Activated T-helper 1 cell treated with anti-CD3 and anti-CD28 coated beads, Interleukin-12 subunit alpha, Interleukin-12 subunit beta, Interleukin-2, Interleukin-4 antibody, amounts not matched to agents 30 ng/mL and 10 ng/mL and 1 ng/mL, durations not matched to agents 14 hours and 24 hours and 36 hours (primary cell): Measurements from ENCODE around the gene CDPF1. TPM values are rescaled to one million over a fixed set of nuclear protein-coding genes. Genes with fewer than 3 reads are reported as not detected.
A peak's percentile ranks its signal among the peaks of the same experiment; 100 is the strongest.
"Not testable (repeated sequence)": the region's sequence is repeated elsewhere in the genome, so short reads cannot be mapped to it uniquely, and the experiment has no call there.

Experiments
- DNase-seq: peaks from one replicate; pipeline ENCODE4 v3.0.0; 2021; ENCODE audit warnings: low spot score
- H3K27ac Mint-ChIP-seq: one replicate; pipeline ENCODE4 v1.8.0; 2021; ENCODE audit warnings: mild to moderate bottlenecking, mixed read lengths
- H3K27me3 Mint-ChIP-seq: one replicate; pipeline ENCODE4 v1.8.0; 2022; ENCODE audit warnings: mild to moderate bottlenecking, moderate library complexity, mixed read lengths; ENCODE audit not compliant: insufficient read depth
- H3K36me3 Mint-ChIP-seq: one replicate; pipeline ENCODE4 v1.8.0; 2021; ENCODE audit warnings: low read depth, mixed read lengths
- H3K4me1 Mint-ChIP-seq: one replicate; pipeline ENCODE4 v1.8.0; 2021; ENCODE audit warnings: low read depth, mixed read lengths
- H3K4me3 Mint-ChIP-seq: one replicate; pipeline ENCODE4 v1.8.0; 2021; ENCODE audit warnings: mild to moderate bottlenecking, moderate library complexity, mixed read lengths
- H3K9me3 Mint-ChIP-seq: one replicate; pipeline ENCODE4 v1.8.0; 2021; ENCODE audit warnings: mixed read lengths
- intact Hi-C: fragments of 100-400 bp; cut with micrococcal nuclease; formaldehyde crosslinking; loops from one replicate; pipeline ENCODE4 v1.15.1; 2024
- total RNA-seq: library from RNA; stranded (reverse); gene quantifications from 2 replicates; pipeline ENCODE4 v1.2.3, GENCODE V29; 2022

CDPF1 gene
- total RNA-seq, 1 donor from 2014 or later, result 9.5 TPM

DNA sequence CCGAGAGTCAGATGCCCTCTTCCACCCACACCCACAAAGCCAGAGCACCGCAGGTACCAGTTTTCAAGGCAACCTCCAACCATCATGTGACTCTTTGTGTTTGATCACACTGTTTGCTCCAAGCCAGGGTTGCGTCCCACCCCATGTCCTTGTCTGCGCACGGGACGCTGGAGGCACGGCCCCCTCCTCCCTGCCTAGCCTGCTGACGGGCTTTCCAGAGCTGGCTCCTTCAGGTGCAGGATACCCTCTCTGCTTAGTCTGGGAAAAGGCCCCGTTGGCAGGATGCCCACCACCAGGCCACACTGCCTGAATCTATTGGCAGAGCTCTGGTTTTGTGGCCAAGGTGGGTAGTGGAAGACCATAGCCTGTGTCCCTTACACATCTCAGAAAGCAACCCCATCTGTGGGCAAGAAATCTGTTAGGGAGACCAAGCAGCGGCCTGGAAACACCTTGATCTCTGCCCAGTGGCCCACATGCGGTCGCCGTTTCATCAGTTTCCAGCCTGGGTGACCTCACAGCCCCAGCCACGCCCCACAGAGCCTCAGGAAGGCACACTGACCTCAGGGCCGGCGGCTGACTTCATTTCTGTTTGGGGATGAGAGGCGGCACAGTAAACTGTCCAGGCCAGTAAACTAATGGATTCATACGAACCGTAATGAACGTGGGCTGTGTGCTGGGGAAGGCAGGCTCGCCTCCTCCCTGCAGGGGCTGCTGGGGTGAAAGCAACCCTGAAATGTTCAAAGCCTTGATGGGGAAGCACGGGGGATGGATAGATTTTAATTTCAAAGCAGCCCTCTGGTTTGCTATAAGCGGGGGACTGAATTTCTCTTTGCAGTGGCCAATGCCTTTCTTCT is 25.8 kb downstream of the CDPF1 start:
- Mint-ChIP-seq H3K36me3 (peaks cover 17% of the 10 kb centered on the region), H3K4me1 (peaks cover 20% of the 10 kb centered on the region), H3K4me3 (no peak overlapping the region), H3K27me3 (no peaks in the 10 kb centered on the region), H3K27ac (no peak overlapping the region), H3K9me3 (no peaks in the 10 kb centered on the region)
- intact Hi-C loops, result no loop called here
- no peak for DNase-seq

DNA sequence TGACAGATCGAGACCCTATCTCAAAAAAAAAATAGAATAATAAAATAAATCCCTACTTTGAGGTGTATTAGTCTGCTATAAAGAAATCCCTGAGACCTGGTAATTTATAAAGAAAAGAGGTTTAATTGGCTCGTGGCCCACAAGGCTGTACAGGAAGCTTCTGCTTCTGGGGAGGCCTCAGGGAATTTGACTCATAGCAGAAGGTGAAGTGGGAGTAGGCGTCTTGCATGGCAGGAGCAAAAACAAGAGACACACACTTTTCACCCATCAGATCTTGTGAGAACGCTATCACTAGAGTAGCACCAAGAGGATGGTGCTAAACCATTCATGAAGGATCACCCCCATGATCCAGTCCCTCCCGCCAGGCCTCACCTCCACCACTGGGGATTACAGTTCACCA is 29.2 kb downstream of the CDPF1 start:
- Mint-ChIP-seq H3K4me3 (no peak overlapping the region), H3K9me3 (no peaks in the 10 kb centered on the region), H3K4me1 (peaks cover 22% of the 10 kb centered on the region), H3K27me3 (no peaks in the 10 kb centered on the region), H3K36me3 (peaks cover 27% of the 10 kb centered on the region), H3K27ac (peak overlapping the region; percentile 89)
- intact Hi-C loops, result loop anchor here (1.0 to 2.0 kb wide), 2 partner anchors 8 to 70 kb away; partner anchors contain the start of gene PPARA
- no peak for DNase-seq

GRCh38 chr22:46219636-46220035 is 30.5 kb downstream of the CDPF1 start:
- H3K36me3 Mint-ChIP-seq, result peaks cover 28% of the 10 kb centered on the region
- peak overlapping the region; percentile 67 for H3K27ac Mint-ChIP-seq
- intact Hi-C loops, result loop anchor here (2.0 kb wide), 1 partner anchor 69 kb away; the partner anchor contains the start of gene PPARA
- no peaks in the 10 kb centered on the region for H3K9me3 Mint-ChIP-seq
- H3K4me1 Mint-ChIP-seq, result peaks cover 22% of the 10 kb centered on the region
- no peaks in the 10 kb centered on the region for H3K27me3 Mint-ChIP-seq
- DNase-seq, result peak; percentile 18
- H3K4me3 Mint-ChIP-seq, result no peak overlapping the region

- Mint-ChIP-seq H3K36me3 (peaks cover 47% of the 10 kb centered on the region), H3K27ac (no peak overlapping the region)
Observed at GRCh38 chr22:46214616-46215015, 35.5 kb downstream of the CDPF1 start.

GRCh38 chr22:46214149-46214548 is 35.9 kb downstream of the CDPF1 start:
- DNase-seq, result no peak
- peaks cover 11% of the 10 kb centered on the region for H3K9me3 Mint-ChIP-seq
- peaks cover 47% of the 10 kb centered on the region for H3K36me3 Mint-ChIP-seq
- H3K4me3 Mint-ChIP-seq, result no peak overlapping the region
- H3K27me3 Mint-ChIP-seq, result no peaks in the 10 kb centered on the region
- H3K4me1 Mint-ChIP-seq, result peaks cover under 1% of the 10 kb centered on the region
- no peak overlapping the region for H3K27ac Mint-ChIP-seq
- intact Hi-C loops, result no loop called here

More at GRCh38 chr22:46214616-46215015, 35.5 kb downstream of the CDPF1 start:
- Mint-ChIP-seq H3K9me3 (peaks cover 6% of the 10 kb centered on the region), H3K4me3 (no peak overlapping the region), H3K4me1 (peaks cover 5% of the 10 kb centered on the region), H3K27me3 (no peaks in the 10 kb centered on the region)
- no peak for DNase-seq
- intact Hi-C loops, result no loop called here

GRCh38 chr22:46213052-46213451 is 37.0 kb downstream of the CDPF1 start:
- H3K27ac Mint-ChIP-seq, result no peak overlapping the region
- H3K4me3 Mint-ChIP-seq, result no peak overlapping the region
- intact Hi-C loops, result loop anchor here (1.0 kb wide), 1 partner anchor 8 kb away; no protein-coding TSS in a partner anchor
- DNase-seq, result no peak
- no peaks in the 10 kb centered on the region for H3K27me3 Mint-ChIP-seq
- H3K36me3 Mint-ChIP-seq, result peaks cover 53% of the 10 kb centered on the region
- no peaks in the 10 kb centered on the region for H3K4me1 Mint-ChIP-seq
- peaks cover 20% of the 10 kb centered on the region for H3K9me3 Mint-ChIP-seq

DNA sequence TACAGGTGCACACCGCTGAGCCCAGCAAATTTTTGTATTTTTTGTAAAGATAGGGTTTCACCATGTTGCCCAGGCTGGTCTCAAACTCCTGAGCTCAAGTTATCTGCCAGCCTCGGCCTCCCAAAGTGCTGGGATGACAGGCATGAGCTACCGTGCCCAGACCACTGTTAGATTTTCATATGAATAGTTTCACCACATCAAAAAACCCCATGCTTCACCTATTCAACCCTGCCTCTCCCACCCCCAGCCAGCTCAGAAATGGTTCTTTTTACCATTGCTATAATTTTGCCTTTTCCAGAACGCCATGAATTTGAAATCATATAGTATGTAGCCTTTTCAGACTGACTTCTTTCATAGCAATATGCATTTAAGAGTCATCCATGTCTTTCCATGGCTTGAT is 37.9 kb downstream of the CDPF1 start:
- DNase-seq, result no peak
- H3K27ac Mint-ChIP-seq, result no peak overlapping the region
- peaks cover 53% of the 10 kb centered on the region for H3K36me3 Mint-ChIP-seq
- intact Hi-C loops, result no loop called here
- no peaks in the 10 kb centered on the region for H3K27me3 Mint-ChIP-seq
- peaks cover 20% of the 10 kb centered on the region for H3K9me3 Mint-ChIP-seq
- H3K4me3 Mint-ChIP-seq, result no peak overlapping the region
- no peaks in the 10 kb centered on the region for H3K4me1 Mint-ChIP-seq

DNA sequence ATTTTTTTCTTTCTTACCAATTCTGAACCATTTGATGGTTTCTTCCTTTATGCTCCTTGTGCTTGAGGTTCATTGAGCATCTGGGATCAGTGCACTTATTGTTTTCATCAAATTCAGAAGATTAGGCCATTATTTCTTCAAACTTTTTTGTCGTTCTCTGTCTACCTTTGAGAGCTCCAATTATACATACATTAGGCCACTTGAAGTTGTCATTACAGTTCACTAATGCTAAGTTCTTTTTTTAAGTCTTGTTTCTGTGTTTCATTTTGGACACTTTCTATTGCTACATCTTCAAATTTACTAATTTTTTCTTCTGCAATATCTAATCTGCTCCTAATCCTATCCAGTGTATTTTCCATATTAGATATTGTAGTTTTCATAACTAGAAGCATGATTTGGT is 40.8 kb downstream of the CDPF1 start:
- Mint-ChIP-seq H3K4me1 (no peaks in the 10 kb centered on the region), H3K27ac (no peak overlapping the region), H3K4me3 (no peak overlapping the region), H3K9me3 (peaks cover 20% of the 10 kb centered on the region), H3K27me3 (no peaks in the 10 kb centered on the region), H3K36me3 (peaks cover 39% of the 10 kb centered on the region)
- no peak for DNase-seq
- intact Hi-C loops, result no loop called here

- H3K9me3 Mint-ChIP-seq, result peaks cover 4% of the 10 kb centered on the region
- H3K27me3 Mint-ChIP-seq, result no peaks in the 10 kb centered on the region
- H3K4me1 Mint-ChIP-seq, result no peaks in the 10 kb centered on the region
Observed at GRCh38 chr22:46203601-46203980, 46.5 kb downstream of the CDPF1 start.

GRCh38 chr22:46202897-46203600 is 47.0 kb downstream of the CDPF1 start:
- H3K4me1 Mint-ChIP-seq, result no peaks in the 10 kb centered on the region
- H3K36me3 Mint-ChIP-seq, result peaks cover 6% of the 10 kb centered on the region
- H3K27ac Mint-ChIP-seq, result no peak overlapping the region
- DNase-seq, result no peak
- H3K4me3 Mint-ChIP-seq, result no peak overlapping the region
- H3K9me3 Mint-ChIP-seq, result no peaks in the 10 kb centered on the region
- no peaks in the 10 kb centered on the region for H3K27me3 Mint-ChIP-seq
- intact Hi-C loops, result no loop called here

More at GRCh38 chr22:46203601-46203980, 46.5 kb downstream of the CDPF1 start:
- H3K27ac Mint-ChIP-seq, result no peak overlapping the region
- H3K36me3 Mint-ChIP-seq, result peaks cover 7% of the 10 kb centered on the region
- intact Hi-C loops, result no loop called here
- no peak overlapping the region for H3K4me3 Mint-ChIP-seq
- no peak for DNase-seq

DNA sequence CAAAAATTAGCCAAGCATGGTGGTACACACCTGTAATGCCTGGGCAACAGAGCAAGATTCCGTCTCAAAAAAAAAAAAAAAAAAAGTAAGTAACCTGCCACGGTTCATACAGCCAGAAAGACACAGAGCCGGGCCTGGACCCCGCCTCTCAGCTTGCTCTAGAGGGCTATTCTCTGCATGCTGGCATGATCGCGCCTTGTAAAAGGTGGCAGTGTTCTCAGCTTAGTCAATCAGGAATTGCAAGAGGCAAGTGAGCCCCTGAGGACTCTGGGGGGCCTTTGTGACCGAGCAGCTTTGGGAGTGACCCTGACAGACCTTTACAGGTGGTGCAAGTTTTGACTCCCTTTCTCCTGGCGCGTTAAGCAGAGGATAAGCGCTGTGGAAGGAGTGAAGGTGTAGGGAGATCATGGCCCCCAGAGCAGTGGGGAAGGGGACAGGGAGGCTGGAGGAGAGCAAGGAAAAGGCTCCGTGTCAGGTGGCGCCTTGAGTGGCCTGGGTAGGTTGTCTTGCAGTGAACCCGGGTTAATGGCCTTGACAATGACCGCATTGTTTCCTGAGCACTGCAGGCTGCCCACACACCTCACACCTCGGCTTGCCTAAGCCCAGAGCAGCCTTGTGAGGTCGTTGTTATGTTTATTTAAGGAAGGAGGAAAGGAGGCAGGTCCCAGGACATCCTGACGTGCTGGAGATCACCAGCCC is 48.9 kb downstream of the CDPF1 start:
- intact Hi-C loops, result no loop called here
- H3K4me3 Mint-ChIP-seq, result no peak overlapping the region
- DNase-seq, result no peak
- peaks cover 6% of the 10 kb centered on the region for H3K36me3 Mint-ChIP-seq
- H3K27me3 Mint-ChIP-seq, result no peaks in the 10 kb centered on the region
- no peak overlapping the region for H3K27ac Mint-ChIP-seq
- H3K4me1 Mint-ChIP-seq, result no peaks in the 10 kb centered on the region
- H3K9me3 Mint-ChIP-seq, result no peaks in the 10 kb centered on the region

GRCh38 chr22:46198806-46199205 is 51.3 kb downstream of the CDPF1 start:
- intact Hi-C loops, H3K36me3 Mint-ChIP-seq, H3K27me3 Mint-ChIP-seq, H3K4me1 Mint-ChIP-seq, H3K4me3 Mint-ChIP-seq, DNase-seq, H3K9me3 Mint-ChIP-seq, H3K27ac Mint-ChIP-seq: not testable (repeated sequence)

DNA sequence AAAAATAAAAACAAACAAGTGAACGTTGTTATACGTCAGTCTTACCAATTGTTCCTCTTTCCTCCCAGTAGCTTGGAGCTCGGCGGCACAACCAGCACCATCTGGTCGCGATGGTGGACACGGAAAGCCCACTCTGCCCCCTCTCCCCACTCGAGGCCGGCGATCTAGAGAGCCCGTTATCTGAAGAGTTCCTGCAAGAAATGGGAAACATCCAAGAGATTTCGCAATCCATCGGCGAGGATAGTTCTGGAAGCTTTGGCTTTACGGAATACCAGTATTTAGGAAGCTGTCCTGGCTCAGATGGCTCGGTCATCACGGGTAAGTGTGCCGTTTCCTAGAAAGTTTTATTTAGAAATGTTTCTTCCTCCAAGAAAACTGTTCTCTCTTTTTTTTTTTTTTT is 51.8 kb downstream of the CDPF1 start:
- no peaks in the 10 kb centered on the region for H3K27me3 Mint-ChIP-seq
- H3K4me3 Mint-ChIP-seq, result no peak overlapping the region
- no peaks in the 10 kb centered on the region for H3K9me3 Mint-ChIP-seq
- H3K36me3 Mint-ChIP-seq, result peaks cover 6% of the 10 kb centered on the region
- H3K4me1 Mint-ChIP-seq, result no peaks in the 10 kb centered on the region
- no peak overlapping the region for H3K27ac Mint-ChIP-seq
- no peak for DNase-seq
- intact Hi-C loops, result no loop called here
